Amniotic stem cell (primary cell): Measurements from ENCODE around the gene NOS3.
"Not testable (repeated sequence)": the region's sequence is repeated elsewhere in the genome, so short reads cannot be mapped to it uniquely, and the experiment has no call there.

Experiments
- DNase-seq: peaks from one replicate; lab custom pipeline; 2025; lab: John Stamatoyannopoulos, UW

NOS3 gene

GRCh38 chr7:151017370-151017952 is 26.6 kb downstream of the NOS3 start:
- no peak for DNase-seq

- no peak for DNase-seq
Observed at GRCh38 chr7:151017953-151018420, 27.2 kb downstream of the NOS3 start.

- no peak for DNase-seq
Observed at GRCh38 chr7:151018421-151019129, 27.8 kb downstream of the NOS3 start.

- DNase-seq, result no peak
Observed at GRCh38 chr7:151019130-151019447, 28.3 kb downstream of the NOS3 start.

- no peak for DNase-seq
Observed at GRCh38 chr7:151020231-151020630, 29.4 kb downstream of the NOS3 start.

GRCh38 chr7:151023232-151023631 is 32.4 kb downstream of the NOS3 start:
- DNase-seq, result no peak

GRCh38 chr7:151024435-151025056 is 33.7 kb downstream of the NOS3 start, which contains the start of gene ATG9B:
ATG9B (minus strand) TSS chr7:151024494; CDS start chr7:151024423, 71 bp downstream.
- DNase-seq, result no peak

GRCh38 chr7:151025924-151026671 is 35.3 kb downstream of the NOS3 start:
- DNase-seq, result no peak

- DNase-seq, result not testable (repeated sequence)
Observed at GRCh38 chr7:151026771-151027727, 36.2 kb downstream of the NOS3 start.

- DNase-seq, result not testable (repeated sequence)
Observed at GRCh38 chr7:151027728-151028130, 36.9 kb downstream of the NOS3 start.

GRCh38 chr7:151028131-151028947 is 37.5 kb downstream of the NOS3 start, which contains the start of gene ABCB8:
ABCB8 (plus strand) TSS chr7:151028450; CDS start chr7:151028516, 66 bp downstream.
- DNase-seq, result peak; percentile 91

GRCh38 chr7:151028948-151029501 is 38.2 kb downstream of the NOS3 start:
- DNase-seq, result no peak

GRCh38 chr7:151031011-151031410 is 40.2 kb downstream of the NOS3 start:
- no peak for DNase-seq

- no peak for DNase-seq
Observed at GRCh38 chr7:151032936-151033863, 42.4 kb downstream of the NOS3 start.

GRCh38 chr7:151033864-151034249 is 43.0 kb downstream of the NOS3 start:
- DNase-seq, result no peak

- no peak for DNase-seq
Observed at GRCh38 chr7:151034312-151035025, 43.7 kb downstream of the NOS3 start.

- DNase-seq, result no peak
Observed at GRCh38 chr7:151035026-151035717, 44.4 kb downstream of the NOS3 start.

- no peak for DNase-seq
Observed at GRCh38 chr7:151035902-151036301, 45.1 kb downstream of the NOS3 start.
